Parietal lobe (tissue), 2 donors: ENCODE measurements around the gene TRIM37. TPM values are rescaled to one million over a fixed set of nuclear protein-coding genes. Genes with fewer than 3 reads are reported as not detected.

Experiments used
- small RNA-seq: library from RNA; depleted of rRNA; stranded (forward); fragments of <200 nt; gene quantifications from one replicate; pipeline ENCODE3, GENCODE V24; 2014; ENCODE audit warnings: low replicate concordance
- total RNA-seq: library from RNA; depleted of rRNA; stranded (reverse); fragments of >200 nt; gene quantifications from one replicate; pipeline ENCODE4 v1.2.3, GENCODE V29; 2014

The TRIM37 gene
- total RNA-seq, result 110 TPM

DNA sequence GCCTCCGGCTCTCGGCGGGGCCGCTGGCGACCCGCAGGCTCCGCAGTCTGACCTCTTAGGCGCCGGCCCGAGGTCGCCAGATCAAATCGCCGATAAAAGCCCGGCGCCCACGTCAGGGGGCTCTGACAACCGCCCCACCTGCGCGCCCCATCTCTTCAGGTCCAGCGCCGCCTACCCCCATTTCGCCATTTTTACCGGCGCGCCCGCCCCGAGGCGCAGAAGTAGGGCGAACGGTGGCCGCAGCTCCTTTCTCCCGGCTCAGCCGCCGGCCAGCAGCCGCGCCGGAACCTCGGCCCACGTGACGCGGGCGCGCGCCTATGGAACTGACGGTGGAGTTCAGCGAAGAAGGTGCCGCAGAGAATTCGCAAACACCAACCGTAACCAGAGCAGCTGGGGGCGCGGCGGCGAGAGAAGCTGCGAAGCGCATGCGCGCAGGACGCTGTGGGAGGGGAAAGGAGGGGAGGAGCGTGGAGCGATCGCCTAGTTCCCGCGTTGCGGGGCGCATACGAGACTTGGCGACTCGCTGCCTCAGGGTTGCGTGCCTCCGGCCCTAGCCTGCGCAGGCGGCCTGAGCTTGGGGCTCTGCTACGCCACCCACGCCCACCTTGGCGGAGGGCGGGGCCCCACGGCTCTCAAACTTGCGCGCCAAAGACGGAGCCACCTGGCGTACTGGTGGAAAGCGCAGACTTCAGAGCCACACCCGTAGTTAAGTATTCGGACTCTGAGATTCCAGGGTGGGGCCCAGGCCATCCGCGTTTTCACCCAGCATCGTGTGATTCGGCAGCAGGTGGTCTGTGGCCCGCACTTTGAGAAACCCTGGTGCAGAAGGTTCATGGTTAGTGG is at the start of gene TRIM37:
Gene TRIM37, minus strand, starts transcription at position 418 of the 843 bp plus-strand sequence. CDS start 419 bp downstream, outside the sequence.

GRCh38 chr17:59155439-59156177 is 48.9 kb upstream of the TRIM37 start, which contains the start of gene PRR11:
TSS of gene PRR11 (plus strand) at chr17:59155746. CDS start at chr17:59169753, 14,007 bp downstream.

DNA sequence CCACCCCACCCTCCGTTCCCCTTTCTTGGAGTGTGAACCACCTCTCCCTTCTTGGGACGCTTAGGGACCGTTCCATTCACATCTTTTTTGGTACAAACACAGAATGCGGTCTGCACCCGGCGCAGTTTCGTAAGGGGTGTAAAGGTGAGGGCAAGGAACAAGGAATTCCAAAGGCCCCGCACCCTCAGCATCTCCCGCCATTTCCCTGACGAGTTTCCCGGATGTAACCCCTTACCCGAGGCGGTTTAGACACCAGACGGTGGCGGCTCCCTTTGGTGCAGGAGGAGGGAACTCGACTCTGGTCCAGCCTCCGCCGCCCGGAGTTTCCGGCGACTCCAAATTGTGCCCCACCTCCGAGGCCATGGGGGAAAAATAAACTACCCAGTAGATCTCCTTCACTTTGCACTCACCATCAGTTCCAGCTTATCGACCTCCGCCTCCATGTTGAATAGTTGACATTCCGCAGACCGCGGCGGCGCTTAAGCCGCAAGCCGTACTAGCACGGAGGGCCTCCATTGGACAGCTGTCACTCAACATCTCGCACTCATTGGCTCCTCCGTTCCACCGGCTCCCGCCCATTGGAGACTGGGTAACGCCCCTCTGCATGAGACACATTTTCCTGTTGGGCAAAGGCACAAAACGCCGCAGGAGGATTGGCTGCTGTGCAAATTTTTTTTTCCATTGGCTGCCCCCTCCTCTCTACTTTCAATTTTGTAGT is 48.2 kb upstream of the TRIM37 start, which contains the start of gene SKA2:
Gene SKA2, minus strand, starts transcription at position 466 of the 718 bp plus-strand sequence. Its CDS starts 23 bp downstream, at position 443.

Small RNAs within 50 kb of the gene (small RNA-seq; reads per million reads assigned to genes)
- 9.5 reads per million, percentile 90 among the genes with 10 or more reads in this experiment for gene MIR301A
- 148 reads per million, percentile 96 among the genes with 10 or more reads in this experiment for gene MIR454
- not detected for gene RN7SL716P
- gene RNU2-58P, result 1.1 reads per million, percentile 72 among the genes with 10 or more reads in this experiment

Other genes with a start within 250 kb of the TRIM37 start
- gene SKA2, start 48.3 kb upstream of the TRIM37 start, total RNA-seq, result 92.6 TPM
- gene PRR11, start 48.9 kb upstream of the TRIM37 start, total RNA-seq, result 2.8 TPM
- 28.5 TPM for gene SMG8, start 103.2 kb upstream of the TRIM37 start, total RNA-seq
- 40.7 TPM for gene GDPD1, start 113.6 kb upstream of the TRIM37 start, total RNA-seq
- gene YPEL2, start 224.8 kb upstream of the TRIM37 start, total RNA-seq, result 14.1 TPM